ENCODE results near the gene ZNF169.
"Not testable (repeated sequence)": the region's sequence is repeated elsewhere in the genome, so short reads cannot be mapped to it uniquely, and the experiment has no call there.

ZNF169 gene

DNA sequence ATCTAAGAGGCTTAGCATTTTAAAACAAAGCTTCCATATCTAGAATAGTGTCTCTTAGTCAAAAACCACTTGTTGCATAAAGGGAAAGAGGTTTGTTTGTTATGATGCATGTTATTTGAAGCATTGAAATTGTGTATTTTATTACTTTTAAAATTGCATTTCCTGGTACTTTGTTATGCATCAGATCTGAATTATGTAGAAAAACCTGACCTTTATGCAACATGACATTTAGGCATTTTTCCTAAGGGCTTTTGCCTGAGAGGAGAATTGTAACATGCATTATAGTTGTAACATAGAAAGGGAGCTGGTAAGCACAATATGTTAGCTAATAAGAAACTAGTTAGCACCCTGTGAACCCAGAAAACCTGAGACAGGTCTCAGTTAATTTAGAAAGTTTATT, 22.0 kb downstream of the ZNF169 start:
- FAIRE-seq (no peak), DNase-seq (ENCODE audit: insufficient read length, low spot score) (no peak)

GRCh38 chr9:94286116-94286515, 27.0 kb downstream of the ZNF169 start:
- FAIRE-seq (no peak), DNase-seq (ENCODE audit: insufficient read length, low spot score) (no peak)

DNA sequence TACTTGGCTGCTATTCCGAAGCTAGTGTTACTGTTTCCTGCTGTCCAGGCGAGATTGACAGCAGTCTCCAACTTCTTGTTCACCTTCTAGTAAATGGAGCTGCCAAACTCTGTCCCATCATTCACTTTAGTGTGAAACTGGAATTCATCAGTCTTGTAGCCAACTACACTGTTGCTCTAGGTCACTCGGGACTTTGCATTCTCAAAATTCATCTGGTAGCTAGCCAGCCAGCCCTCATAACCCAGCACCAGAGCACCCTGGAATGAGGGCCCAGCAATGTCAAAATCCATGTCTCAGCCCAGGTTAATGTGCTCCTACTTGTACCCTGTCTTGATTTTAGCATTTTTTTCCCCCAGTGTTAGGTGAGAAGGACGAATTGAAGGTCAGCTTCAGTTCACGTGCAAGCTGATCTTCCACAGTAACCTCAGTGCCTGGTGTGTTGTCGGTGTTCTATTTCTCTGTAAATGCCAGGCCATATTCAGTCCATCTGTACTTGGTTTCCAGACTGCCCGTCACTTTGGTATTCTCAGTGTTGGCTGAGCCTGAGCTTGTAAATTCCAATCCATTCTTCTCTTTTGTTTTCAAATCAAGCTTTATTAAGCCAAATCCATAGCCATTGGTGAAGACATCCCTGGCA, 28.9 kb downstream of the ZNF169 start:
- no peak for FAIRE-seq
- DNase-seq (ENCODE audit: insufficient read length, low spot score): no peak

- no peak for FAIRE-seq
These were observed 30.6 kb downstream of the ZNF169 start for GRCh38 chr9:94289691-94290090.

DNA sequence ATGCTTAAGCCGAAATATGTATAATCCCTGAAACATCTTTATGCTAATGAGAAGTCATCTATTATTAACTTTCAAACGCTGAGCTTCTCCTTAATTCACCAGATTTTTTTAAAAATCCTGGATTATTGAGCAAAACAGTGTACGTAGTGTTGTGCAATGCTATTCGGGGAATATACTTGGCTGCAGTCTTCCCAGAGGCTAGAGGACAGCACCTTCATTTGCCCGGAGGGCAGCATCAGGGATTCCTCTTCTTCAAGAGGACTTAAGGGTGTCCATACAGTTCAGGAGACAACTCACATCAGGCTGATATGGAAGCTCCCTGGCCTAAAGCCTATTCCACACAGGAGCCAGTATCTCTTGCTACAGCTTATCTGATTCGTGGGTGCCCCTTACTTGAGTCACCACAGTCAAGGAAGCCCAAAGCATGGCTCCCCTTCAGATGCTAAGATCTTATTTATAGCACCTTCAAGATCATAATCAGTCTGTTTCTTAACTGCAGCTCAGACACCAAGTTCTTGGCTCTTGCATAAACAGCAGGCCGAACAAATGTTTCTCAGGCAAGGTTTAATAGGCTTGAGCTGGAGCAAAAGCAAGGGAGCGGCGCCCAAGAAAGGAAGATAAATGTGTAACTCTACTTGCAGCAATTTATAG, 40.0 kb downstream of the ZNF169 start:
- FAIRE-seq (no peak), DNase-seq (ENCODE audit: insufficient read length, low spot score) (no peak)

More at GRCh38 chr9:94289691-94290090, 30.6 kb downstream of the ZNF169 start:
- no peak for DNase-seq (ENCODE audit: insufficient read length, low spot score)

DNA sequence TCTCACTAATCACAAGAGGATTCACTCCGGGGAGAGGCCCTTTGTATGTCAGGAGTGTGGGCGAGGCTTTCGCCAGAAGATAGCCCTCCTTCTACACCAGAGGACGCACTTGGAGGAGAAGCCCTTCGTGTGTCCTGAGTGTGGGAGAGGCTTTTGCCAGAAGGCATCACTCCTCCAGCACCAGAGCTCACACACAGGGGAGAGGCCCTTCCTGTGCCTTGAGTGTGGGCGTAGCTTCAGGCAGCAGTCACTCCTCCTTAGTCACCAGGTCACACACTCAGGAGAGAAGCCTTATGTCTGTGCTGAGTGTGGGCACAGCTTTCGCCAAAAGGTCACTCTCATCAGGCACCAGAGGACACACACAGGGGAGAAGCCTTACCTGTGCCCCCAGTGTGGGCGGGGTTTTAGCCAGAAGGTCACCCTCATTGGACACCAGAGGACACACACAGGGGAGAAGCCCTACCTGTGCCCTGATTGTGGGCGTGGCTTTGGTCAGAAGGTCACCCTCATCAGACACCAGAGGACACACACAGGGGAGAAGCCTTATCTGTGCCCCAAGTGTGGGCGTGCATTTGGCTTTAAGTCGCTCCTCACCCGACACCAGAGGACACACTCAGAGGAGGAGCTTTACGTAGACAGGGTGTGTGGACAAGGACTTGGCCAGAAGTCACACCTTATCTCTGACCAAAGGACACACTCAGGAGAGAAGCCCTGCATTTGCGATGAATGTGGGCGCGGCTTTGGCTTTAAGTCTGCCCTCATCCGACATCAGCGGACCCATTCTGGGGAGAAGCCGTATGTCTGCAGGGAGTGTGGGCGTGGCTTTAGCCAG, 41.6 kb downstream of the ZNF169 start:
- no peak for DNase-seq (ENCODE audit: insufficient read length, low spot score)
- FAIRE-seq: no peak

- no peak for FAIRE-seq
- no peak for DNase-seq (ENCODE audit: insufficient read length, low spot score)
These were observed 42.5 kb downstream of the ZNF169 start for GRCh38 chr9:94301583-94301982.

- FAIRE-seq (no peak), DNase-seq (ENCODE audit: insufficient read length, low spot score) (no peak)
These were observed 43.3 kb downstream of the ZNF169 start for GRCh38 chr9:94302426-94302825.

- DNase-seq (ENCODE audit: insufficient read length, low spot score) (no peak), FAIRE-seq (no peak)
These were observed 44.2 kb downstream of the ZNF169 start for GRCh38 chr9:94303321-94303720.

- peak; percentile 20 for FAIRE-seq
- DNase-seq (ENCODE audit: insufficient read length, low spot score): not testable (repeated sequence)
These were observed 56.2 kb downstream of the ZNF169 start for GRCh38 chr9:94315034-94315984.

- not testable (repeated sequence) for DNase-seq (ENCODE audit: insufficient read length, low spot score); FAIRE-seq
These were observed 57.1 kb downstream of the ZNF169 start for GRCh38 chr9:94316236-94316635.

- not testable (repeated sequence) for FAIRE-seq; DNase-seq (ENCODE audit: insufficient read length, low spot score)
These were observed 59.0 kb downstream of the ZNF169 start for GRCh38 chr9:94317949-94318657.

GRCh38 chr9:94322342-94322940, 63.3 kb downstream of the ZNF169 start:
- not testable (repeated sequence) for FAIRE-seq; DNase-seq (ENCODE audit: insufficient read length, low spot score)

DNA sequence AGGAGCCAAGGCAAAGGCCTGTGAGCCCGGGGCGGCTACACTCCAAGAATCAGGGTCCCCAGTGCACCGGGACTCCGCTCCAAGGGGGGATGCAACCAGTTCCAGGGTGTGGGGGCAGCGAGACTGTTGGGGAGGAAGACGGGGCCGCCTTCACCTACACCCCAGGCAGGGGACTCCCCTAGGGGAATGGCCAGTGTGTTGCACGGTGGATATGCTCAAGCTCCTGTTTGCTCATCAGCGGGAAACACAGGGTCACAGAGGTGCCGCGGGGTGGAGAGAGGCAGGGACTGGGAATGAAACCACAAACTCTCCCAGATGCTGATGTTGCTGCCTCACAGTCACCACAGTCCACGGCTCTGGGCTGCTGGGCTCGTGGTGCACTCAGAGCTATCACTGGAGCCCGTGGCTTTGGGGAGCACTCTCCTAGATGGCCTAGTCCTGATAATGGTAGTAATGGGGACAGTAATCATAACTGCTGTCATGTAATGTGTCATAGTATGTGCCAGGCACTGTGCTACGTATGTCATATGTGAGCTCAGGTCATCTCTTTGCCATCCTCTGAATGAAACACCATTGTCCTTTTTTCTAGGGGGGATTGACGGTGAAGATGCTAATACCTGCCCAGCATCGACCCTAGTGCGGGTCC, 64.2 kb downstream of the ZNF169 start:
- DNase-seq (ENCODE audit: insufficient read length, low spot score): not testable (repeated sequence)
- FAIRE-seq: peak; percentile 57

DNA sequence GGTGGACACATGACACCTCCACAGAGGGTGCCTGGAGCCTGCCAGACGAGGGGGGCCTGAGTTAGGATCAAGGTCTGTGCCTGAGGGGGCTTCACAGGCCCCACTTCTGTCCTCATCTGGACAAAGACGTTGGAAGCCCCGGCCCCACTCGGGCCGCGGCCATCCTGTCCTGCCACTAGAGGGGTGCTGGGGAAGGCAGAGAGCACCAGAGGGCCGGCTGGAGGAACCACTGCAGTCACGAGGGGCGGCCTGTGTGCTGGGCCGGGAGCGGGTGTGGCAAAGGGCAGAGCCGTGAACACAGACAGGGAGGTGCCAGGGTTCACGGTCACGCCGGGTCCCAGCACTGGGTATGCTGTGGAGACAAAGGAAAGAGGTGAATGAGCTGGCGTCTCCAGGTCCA, 66.5 kb downstream of the ZNF169 start:
- not testable (repeated sequence) for DNase-seq (ENCODE audit: insufficient read length, low spot score); FAIRE-seq

GRCh38 chr9:94328544-94328943, 69.4 kb downstream of the ZNF169 start, which contains the start of gene NUTM2F:
TSS of gene NUTM2F (minus strand) at chr9:94328644. CDS start at chr9:94328623, 21 bp downstream.
- DNase-seq (ENCODE audit: insufficient read length, low spot score): not testable (repeated sequence)

GRCh38 chr9:94336445-94336844, 77.3 kb downstream of the ZNF169 start:
- not testable (repeated sequence) for FAIRE-seq; DNase-seq (ENCODE audit: insufficient read length, low spot score)

More at GRCh38 chr9:94328544-94328943, 69.4 kb downstream of the ZNF169 start, which contains the start of gene NUTM2F:
- FAIRE-seq: not testable (repeated sequence)

GRCh38 chr9:94338723-94339122, 79.6 kb downstream of the ZNF169 start:
- not testable (repeated sequence) for FAIRE-seq; DNase-seq (ENCODE audit: insufficient read length, low spot score)

All from HTR-8/SVneo (cell line).